ENCODE results near the gene PLXNA1.

DNA sequence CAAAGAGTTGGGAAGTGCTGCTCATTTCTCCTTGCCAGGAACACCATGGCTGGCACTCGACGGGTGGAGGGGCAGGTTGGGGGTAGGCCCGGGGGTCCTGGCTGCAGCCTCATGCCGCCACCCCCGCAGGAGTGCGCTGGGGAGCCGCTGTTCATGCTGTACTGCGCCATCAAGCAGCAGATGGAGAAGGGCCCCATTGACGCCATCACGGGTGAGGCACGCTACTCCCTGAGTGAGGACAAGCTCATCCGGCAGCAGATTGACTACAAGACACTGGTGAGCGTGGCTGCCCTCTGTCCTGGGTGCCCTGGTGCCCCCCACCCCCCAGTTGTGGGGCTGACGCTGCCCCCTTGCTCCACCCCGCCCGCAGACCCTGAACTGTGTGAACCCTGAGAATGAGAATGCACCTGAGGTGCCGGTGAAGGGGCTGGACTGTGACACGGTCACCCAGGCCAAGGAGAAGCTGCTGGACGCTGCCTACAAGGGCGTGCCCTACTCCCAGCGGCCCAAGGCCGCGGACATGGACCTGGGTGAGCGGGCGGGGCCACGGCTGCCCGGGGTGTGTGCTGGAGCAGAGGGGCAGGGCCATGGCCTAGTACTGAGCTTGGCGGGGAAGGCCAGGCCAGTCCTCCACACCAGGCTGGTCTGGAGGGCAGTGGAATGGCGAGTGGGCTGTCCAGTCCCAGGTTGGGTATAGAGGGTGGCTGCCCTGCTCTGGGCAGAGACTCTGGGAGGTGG is 45.1 kb downstream of the PLXNA1 start:
- TF ChIP-seq, protein P1, sequence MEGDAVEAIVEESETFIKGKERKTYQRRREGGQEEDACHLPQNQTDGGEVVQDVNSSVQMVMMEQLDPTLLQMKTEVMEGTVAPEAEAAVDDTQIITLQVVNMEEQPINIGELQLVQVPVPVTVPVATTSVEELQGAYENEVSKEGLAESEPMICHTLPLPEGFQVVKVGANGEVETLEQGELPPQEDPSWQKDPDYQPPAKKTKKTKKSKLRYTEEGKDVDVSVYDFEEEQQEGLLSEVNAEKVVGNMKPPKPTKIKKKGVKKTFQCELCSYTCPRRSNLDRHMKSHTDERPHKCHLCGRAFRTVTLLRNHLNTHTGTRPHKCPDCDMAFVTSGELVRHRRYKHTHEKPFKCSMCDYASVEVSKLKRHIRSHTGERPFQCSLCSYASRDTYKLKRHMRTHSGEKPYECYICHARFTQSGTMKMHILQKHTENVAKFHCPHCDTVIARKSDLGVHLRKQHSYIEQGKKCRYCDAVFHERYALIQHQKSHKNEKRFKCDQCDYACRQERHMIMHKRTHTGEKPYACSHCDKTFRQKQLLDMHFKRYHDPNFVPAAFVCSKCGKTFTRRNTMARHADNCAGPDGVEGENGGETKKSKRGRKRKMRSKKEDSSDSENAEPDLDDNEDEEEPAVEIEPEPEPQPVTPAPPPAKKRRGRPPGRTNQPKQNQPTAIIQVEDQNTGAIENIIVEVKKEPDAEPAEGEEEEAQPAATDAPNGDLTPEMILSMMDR (IDR thresholded peaks at IDR 0.05; ENCODE audit: low read depth, low read length) = no peak
- TF ChIP-seq POLR2A (IDR thresholded peaks at IDR 0.05; ENCODE audit: extremely low read depth, insufficient read length) = no peak
